IPS-15b (cell line): ENCODE results near the gene TMEM236.

Experiments used
- H3K27me3 ChIP-seq: one replicate; pipeline ENCODE4 v1.6.1; 2013; ENCODE audit warnings: low read length; ENCODE audit not compliant: control insufficient read depth, insufficient read depth
- H3K36me3 ChIP-seq: one replicate; pipeline ENCODE4 v1.6.1; 2013; ENCODE audit warnings: low read length; ENCODE audit not compliant: control insufficient read depth, insufficient read depth
- H3K4me1 ChIP-seq: one replicate; pipeline ENCODE4 v1.6.1; 2013; ENCODE audit warnings: mild to moderate bottlenecking, low read length; ENCODE audit not compliant: control insufficient read depth, insufficient read depth
- H3K4me3 ChIP-seq: one replicate; pipeline ENCODE4 v1.5.1; 2013; ENCODE audit warnings: low read depth, low read length
- H3K9ac ChIP-seq: one replicate; pipeline ENCODE4 v1.6.1; 2013; ENCODE audit warnings: low read depth, mild to moderate bottlenecking, low read length
- H3K9me3 ChIP-seq: one replicate; pipeline ENCODE4 v1.6.1; 2013; ENCODE audit warnings: mild to moderate bottlenecking, low read length; ENCODE audit not compliant: control insufficient read depth, insufficient read depth

Gene TMEM236

GRCh38 chr10:17836942-17837341 is 84.9 kb downstream of the TMEM236 start:
- Histone ChIP-seq H3K4me3 (no peak overlapping the region), H3K4me1 (peaks cover 3% of the 10 kb centered on the region), H3K36me3 (no peaks in the 10 kb centered on the region), H3K27me3 (no peaks in the 10 kb centered on the region), H3K9me3 (no peaks in the 10 kb centered on the region), H3K9ac (no peak overlapping the region)

GRCh38 chr10:17838080-17838648 is 86.2 kb downstream of the TMEM236 start:
- no peaks in the 10 kb centered on the region for H3K27me3 ChIP-seq
- no peak overlapping the region for H3K9ac ChIP-seq
- no peaks in the 10 kb centered on the region for H3K36me3 ChIP-seq
- peaks cover 3% of the 10 kb centered on the region for H3K4me1 ChIP-seq
- H3K9me3 ChIP-seq, result no peaks in the 10 kb centered on the region
- H3K4me3 ChIP-seq, result no peak overlapping the region

- H3K36me3 ChIP-seq, result no peaks in the 10 kb centered on the region
- H3K9ac ChIP-seq, result no peak overlapping the region
- no peaks in the 10 kb centered on the region for H3K4me1 ChIP-seq
- no peak overlapping the region for H3K4me3 ChIP-seq
- no peaks in the 10 kb centered on the region for H3K9me3 ChIP-seq
- no peaks in the 10 kb centered on the region for H3K27me3 ChIP-seq
These were observed 89.0 kb downstream of the TMEM236 start for GRCh38 chr10:17841050-17841449.

DNA sequence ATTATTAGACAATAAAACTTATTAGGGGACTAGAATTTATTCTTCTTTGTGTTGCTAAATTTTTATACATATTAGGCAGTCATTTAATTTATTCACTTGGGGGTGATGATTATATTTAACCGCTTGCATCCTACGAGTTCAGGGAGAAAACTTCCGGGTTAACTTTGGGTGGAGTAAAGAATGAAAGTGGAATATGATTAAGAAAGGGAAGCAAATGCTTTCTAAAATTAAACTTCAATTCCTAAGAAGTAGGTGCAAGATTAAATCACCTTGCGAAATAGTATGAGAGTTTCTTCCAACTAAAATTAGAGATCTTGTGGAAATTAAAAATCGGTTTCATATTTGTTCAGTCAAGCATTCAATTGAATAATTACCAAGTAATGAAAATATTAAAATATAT is 90.6 kb downstream of the TMEM236 start:
- no peaks in the 10 kb centered on the region for H3K9me3 ChIP-seq
- H3K9ac ChIP-seq, result no peak overlapping the region
- no peaks in the 10 kb centered on the region for H3K27me3 ChIP-seq
- no peaks in the 10 kb centered on the region for H3K4me1 ChIP-seq
- H3K4me3 ChIP-seq, result no peak overlapping the region
- H3K36me3 ChIP-seq, result no peaks in the 10 kb centered on the region

GRCh38 chr10:17847585-17848296 is 95.7 kb downstream of the TMEM236 start:
- Histone ChIP-seq H3K9me3 (no peaks in the 10 kb centered on the region), H3K4me3 (no peak overlapping the region), H3K4me1 (no peaks in the 10 kb centered on the region), H3K36me3 (no peaks in the 10 kb centered on the region), H3K9ac (no peak overlapping the region), H3K27me3 (no peaks in the 10 kb centered on the region)

DNA sequence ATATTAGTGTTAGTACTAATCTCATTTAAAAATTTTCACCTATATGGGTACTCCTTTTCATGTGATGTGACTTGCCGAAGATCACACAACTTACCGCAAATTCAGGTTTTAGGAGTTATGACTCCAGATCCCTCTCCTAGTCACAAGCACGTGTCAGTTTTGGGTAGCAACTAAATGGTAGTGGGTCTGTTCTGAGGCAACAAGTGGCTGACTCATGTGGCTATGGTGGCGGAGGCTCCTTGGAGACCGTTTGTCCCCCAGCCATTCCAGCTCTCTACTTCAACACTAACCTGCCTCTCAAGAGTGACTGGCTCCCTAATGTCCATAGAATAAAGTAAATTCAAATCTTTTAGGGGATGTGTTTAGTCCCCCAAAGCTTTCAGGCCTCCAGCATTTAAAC is 96.6 kb downstream of the TMEM236 start:
- Histone ChIP-seq H3K9me3 (no peaks in the 10 kb centered on the region), H3K4me1 (no peaks in the 10 kb centered on the region), H3K9ac (no peak overlapping the region), H3K27me3 (no peaks in the 10 kb centered on the region), H3K36me3 (no peaks in the 10 kb centered on the region), H3K4me3 (no peak overlapping the region)
